Panc1 (cell line): ENCODE data around the gene PATJ.

ENCODE experiments used
- TCF7L2 ChIP-seq: IDR thresholded peaks from 2 replicates; pipeline ENCODE4 v1.6.1; 2011; ENCODE audit warnings: mild to moderate bottlenecking, low read depth, low read length, inconsistent platforms
- TF ChIP-seq, protein P1 (sequence below): fragments of 450-650 bp; IDR thresholded peaks from 2 replicates; pipeline ENCODE4 v1.5.1; 2017; ENCODE audit warnings: mild to moderate bottlenecking

DNA sequence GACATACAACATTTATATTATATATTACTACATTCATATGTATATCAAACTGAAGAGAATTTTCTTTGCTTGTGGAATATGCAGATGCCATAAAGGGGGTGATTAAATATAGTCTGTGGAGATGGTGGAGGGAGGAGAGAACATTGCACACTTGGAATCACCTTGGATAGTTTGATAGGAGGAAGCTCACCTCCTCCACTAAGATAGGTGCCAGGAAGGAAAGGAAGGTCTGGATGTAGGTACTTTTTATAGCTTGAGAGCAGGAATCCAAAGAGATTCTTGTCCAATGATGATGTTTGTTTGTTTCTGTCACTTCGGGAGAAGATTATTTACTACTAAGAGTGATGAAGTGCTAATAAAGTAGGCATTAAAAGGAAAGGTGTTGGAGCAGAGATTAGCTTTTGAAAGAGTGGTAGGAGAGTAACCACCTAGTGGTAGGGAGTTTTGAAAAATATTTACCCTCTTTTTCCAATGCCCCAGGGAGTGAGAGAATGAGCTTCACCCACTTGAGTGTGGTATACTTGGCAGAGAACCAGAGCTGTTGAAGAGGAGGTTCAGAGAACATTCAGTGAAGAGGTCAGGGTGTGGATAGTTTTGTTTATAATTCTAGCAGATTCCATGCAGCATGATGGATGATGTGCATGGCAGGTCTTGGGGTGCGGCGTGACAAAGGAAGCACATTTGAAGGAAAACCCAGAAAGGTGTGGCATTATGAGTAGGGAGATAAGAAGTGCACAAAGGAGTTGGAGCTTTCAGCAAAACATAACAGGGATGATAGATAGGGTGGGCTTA lies 145.0 kb downstream of the PATJ start:
- no peak for TF ChIP-seq TCF7L2
- TF ChIP-seq, protein P1, sequence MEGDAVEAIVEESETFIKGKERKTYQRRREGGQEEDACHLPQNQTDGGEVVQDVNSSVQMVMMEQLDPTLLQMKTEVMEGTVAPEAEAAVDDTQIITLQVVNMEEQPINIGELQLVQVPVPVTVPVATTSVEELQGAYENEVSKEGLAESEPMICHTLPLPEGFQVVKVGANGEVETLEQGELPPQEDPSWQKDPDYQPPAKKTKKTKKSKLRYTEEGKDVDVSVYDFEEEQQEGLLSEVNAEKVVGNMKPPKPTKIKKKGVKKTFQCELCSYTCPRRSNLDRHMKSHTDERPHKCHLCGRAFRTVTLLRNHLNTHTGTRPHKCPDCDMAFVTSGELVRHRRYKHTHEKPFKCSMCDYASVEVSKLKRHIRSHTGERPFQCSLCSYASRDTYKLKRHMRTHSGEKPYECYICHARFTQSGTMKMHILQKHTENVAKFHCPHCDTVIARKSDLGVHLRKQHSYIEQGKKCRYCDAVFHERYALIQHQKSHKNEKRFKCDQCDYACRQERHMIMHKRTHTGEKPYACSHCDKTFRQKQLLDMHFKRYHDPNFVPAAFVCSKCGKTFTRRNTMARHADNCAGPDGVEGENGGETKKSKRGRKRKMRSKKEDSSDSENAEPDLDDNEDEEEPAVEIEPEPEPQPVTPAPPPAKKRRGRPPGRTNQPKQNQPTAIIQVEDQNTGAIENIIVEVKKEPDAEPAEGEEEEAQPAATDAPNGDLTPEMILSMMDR: no peak
